CD4-positive, alpha-beta T cell treated with Interleukin-1 beta for 1 hour (primary cell): ENCODE data around the gene FBXO21.
"Not testable (repeated sequence)": the region's sequence is repeated elsewhere in the genome, so short reads cannot be mapped to it uniquely, and the experiment has no call there.

Experiments used
- DNase-seq, 2 donors: peaks; one replicate each; pipeline ENCODE4 v3.0.0-alpha.2; 2020 to 2022

The FBXO21 gene

DNA sequence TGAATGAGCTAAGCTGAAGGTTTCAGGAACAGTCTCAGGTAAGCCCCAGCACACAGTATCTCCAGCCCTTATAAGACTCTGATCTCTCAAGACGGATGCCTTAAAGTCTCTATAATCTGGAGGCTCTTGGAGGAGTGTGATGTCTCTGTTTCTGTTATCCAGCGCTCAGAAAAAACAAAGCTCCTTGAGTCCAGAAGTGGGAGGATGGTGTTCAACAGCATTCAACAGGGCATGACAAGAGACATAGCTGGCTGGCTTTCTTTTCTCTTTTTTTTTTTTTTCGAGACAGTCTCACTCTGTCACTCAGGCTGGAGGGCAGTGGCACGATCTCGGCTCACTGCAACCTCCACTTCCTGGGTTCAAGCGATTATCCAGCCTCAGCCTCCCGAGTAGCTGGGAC, 59.5 kb downstream of the FBXO21 start:
- DNase-seq, result no peak

DNA sequence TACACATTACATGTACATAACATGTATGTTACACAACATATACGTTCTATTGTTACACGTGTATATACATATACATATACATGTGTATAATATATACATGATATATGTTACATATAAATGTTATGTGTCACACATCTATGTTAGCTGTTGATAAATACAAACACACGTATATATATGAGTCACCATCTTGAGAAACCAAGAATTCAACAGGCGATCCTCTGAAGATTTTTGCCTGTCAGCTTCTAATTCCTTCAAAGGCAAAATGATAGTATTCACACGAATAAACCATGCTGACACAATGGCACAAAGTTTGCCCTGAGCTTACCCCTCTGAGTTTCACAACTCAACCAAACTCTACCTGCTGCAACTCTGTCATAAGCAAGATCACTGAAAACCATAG, 60.9 kb downstream of the FBXO21 start:
- no peak for DNase-seq

DNA sequence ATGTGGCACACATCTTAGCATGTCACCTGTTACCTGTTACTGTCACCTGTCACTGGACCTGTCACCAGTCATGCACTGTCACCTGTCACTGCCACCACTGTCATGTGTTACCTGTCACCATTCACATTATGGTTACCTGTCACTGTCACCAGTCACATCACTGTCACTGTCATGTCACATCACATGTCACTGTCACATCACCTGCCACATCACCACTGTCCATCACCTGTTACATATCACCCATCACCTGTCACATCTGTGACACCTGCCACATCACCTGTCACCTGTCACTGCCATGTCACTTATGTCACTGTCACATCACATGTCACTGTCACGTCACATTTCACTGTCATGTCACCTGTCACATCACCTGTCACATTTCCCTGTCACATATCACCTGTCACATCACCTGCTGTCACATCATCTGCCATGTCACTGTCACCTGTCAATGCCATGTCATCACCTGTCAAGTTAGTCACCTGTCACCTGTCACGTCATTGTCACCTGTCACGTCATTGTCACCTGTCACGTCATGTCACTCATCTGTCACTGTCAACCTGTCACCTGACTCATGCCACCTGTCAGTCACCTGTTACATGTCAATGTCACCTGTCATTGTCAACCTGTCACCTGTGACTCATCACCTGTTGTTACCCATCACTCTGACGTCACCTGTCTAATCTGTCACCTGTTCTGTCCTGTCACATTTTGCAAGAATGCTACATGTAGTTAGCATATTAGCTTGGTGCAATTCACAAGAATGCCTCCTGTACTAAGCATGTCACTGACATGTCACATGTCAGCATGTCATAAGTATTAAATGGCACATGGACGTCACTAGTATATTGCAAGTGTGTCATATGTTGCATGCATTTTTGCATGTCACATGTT, 62.1 kb downstream of the FBXO21 start:
- no peak for DNase-seq

DNA sequence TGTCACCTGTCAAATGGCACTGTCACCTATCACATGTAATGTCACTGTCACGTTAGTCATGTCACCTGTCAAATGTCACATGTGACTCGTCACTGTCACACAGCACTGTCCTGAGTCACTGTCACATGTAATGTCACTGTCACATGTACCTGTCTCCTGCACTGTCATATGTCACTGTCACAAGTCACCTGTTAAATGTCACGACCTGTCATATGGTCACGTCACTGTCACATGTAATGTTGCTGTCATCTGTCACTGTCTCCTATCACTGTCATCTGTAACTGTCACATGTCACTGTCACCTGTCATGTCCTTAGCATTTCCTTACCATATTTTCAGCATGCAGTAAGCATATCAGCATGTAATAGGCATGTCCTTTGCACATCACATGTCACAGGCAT, 63.9 kb downstream of the FBXO21 start:
- DNase-seq, result no peak

DNA sequence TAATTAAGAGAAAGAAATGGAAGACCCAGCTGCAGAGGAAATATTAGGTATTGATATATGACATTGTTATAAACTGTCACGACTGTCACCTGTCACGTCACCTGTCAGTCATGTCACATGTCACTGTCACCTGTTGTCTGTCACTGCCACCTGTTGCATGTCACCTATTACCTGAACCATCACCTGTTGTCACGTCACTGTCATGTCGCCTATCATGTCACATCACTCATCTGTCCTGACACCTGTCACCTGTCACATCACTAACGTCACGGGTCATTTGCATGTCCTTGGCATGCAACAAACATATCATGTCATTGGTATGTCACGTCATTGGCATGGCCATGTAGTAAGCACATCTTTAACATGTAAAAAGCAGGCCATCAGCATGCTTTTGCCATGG, 64.5 kb downstream of the FBXO21 start:
- DNase-seq, result no peak

DNA sequence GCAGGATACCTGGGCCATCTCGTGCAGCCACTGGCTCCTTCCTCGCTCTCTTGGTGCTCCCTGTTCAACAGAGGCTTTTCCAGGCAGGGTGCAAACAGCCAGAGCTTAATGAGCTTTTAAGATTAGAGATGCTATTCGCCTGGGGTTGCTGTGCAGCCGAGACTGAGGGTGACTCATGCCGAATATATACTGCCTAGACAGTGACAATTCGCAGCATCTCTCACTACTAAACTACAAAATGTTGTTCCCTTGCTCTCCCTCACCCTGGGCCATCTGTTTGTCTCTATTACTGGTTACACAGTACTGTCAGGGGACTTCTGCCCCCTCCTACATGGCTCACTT, 65.0 kb downstream of the FBXO21 start:
- no peak for DNase-seq

DNA sequence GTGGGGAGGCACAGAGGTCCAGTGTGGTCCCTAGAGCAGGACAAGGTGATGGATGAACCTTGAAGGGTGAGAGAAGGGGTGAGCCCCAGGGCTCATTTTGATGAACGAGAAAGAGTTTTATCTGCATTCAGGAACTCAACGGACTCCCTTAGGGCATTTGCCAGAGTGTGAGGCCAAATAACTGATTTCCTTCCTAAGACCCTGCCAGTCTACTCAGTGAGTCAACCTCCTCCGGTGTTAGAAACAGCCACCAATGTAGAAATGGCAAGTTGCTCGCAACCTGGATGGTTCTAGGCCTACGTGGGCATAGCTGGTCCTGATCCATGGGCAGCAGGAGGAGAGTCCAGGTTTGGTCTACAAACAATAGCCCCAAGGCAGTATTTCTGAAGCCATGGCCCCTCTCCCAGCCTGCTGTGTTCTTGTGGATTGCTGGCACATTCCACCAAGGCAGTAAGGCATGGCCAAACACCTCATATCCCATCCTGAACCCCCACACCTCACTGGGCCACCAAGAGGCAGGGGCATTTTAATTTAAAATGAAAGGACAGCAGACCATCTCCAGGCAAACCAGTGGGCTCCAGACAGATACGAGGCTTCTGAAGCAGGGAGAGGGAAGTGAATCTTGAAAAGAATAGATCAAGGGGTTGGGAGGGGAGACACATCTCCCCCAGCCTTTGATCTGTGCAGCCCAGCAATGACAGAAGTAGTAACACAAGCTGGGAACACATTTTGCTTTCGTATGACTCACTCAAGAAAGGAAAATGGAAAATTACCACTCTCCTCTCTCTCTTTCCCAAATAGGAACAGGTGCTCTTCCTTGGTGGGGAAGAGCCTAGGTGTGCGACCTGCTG, 65.6 kb downstream of the FBXO21 start:
- DNase-seq, result no peak

DNA sequence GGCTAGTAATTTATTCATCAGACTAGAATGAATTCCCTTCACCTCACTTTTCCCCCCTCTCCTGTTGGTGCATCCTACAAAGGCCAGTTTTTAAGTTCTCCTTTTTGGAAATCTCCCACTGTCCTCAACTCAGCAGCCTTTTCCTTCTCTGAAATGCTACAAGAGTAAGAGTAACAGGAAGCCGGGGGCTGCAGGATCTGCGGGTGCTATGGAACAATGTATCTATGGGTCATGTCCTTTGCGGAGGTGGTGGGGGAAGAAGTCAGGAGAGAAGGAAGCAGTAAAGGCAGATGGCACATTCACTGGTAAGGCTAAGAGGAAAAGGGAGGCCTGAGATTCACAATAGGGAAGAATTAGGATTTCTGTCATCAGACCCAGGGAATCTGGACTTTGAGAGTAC, 68.8 kb downstream of the FBXO21 start:
- DNase-seq, result no peak

DNA sequence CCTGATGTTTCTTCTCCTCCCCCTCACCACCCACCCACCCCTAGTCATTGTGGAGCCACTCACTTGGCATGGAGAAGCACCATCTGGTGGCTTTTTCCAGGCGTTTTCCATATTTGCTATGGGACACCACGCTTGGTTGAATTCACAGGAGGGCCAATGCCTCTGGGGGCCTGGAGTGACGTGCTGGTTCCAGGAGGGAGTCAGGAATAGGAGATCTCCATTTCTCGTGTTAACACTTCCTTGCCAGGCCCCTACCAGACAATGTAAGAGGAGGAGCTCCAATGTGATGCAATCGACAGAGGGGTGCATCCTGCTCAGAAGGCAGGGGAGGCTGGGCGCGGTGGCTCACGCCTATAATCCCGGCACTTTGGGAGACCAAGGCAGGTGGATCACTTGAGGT, 69.5 kb downstream of the FBXO21 start:
- DNase-seq, result no peak

DNA sequence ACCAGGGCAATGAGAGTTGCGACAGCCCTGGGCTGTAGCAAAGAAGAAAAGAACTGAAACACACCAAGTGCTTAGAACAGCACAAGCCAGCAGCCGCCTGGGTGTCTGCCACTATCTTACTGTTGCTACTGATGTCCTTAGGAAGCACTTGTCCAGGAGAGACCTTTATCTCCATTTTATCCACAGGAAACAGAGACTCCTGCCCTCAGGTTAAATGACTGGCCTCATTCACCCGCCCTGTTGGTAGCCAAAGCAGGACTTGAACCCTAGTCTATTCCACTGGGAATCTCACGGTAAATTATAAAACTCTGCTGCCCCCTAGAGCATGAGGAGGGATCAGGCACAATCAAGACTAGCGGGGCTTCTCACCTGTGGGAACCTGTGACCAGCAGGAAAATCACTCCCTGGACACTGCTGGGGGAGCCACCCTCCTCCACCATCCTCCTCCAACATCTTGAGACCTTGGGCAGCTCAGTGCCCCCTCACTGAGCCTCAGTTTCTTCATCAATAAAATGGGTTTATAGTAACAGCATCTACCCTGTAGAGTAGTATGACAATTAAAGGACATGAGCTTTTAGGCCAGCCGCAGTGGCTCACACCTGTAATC, 70.6 kb downstream of the FBXO21 start:
- peak in 1 of 2 donors; percentile 54 for DNase-seq

DNA sequence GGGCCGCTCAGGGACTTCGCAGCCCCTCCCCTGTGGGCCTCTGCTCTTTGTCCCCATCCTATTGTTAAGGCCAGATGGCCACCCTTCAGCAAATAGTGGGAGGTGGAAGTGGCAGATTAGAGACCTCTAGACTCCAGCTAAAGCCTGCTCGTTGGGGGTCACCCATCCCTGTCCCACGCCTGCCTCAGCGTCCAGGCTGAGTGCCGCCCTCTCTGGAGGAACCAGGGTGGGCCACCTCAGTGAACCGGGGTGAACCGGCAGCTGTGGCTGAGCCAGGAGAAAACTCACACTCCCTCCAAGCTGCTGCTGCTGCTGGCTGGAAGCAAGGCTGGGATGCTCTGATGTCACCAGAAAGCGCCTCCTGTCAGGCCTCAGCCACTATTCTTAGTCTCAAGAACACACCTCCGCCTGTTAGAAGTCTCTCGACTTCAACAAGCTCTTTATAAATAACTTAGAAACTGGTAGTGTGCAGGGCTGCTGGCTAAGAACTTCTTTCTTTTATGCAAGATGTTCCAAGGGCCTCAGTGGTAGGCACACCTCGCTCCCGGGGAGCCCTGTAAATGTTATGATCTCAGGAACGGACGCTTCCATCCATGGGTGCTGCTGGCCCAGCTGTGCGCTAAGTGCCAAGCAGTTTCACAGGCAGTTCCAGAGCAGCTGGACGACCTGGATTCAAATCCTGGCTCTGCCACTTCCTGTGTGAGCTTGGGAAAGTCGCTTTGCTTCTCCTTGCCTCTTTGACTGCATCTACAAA, 71.3 kb downstream of the FBXO21 start:
- no peak for DNase-seq

DNA sequence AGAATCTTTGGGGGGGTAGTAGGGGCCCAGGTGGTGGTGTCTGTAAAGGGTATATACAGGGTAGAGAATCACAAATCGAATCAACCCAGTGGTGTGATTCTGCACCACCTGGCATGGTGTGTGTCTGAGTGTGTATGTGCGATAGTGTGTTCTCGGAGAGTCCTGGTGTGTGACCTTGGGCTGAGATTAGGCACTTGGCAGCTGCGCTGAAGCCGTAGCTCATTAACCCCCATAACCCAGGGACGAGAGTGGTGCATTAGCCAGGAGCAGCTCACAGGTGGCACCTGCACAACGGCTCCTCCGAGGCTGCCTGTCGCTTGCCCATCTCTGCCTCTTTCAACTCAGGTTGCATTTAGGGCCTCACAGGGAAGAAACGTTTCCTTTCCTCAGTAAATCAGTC, 75.5 kb downstream of the FBXO21 start:
- DNase-seq, result no peak

DNA sequence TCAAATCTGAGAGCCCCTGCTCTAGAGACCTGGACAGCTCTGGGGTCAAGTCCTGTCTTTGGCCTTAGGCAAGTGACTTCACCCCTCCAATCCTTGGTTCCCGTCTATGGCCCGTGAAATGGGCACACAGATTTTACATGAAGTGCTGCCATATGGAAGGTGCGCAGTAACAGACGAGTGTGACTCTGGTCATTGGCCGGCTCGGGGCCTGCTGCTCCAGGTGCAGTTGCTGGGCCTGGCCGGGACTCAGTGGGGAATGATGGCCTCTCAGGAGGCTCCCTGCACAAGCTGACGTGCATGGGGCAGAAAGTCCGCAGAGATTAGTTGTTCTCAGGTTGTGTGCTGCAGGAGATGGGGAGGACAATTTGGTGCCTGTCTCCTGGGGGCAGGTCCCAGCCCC, 77.0 kb downstream of the FBXO21 start:
- DNase-seq, result no peak

DNA sequence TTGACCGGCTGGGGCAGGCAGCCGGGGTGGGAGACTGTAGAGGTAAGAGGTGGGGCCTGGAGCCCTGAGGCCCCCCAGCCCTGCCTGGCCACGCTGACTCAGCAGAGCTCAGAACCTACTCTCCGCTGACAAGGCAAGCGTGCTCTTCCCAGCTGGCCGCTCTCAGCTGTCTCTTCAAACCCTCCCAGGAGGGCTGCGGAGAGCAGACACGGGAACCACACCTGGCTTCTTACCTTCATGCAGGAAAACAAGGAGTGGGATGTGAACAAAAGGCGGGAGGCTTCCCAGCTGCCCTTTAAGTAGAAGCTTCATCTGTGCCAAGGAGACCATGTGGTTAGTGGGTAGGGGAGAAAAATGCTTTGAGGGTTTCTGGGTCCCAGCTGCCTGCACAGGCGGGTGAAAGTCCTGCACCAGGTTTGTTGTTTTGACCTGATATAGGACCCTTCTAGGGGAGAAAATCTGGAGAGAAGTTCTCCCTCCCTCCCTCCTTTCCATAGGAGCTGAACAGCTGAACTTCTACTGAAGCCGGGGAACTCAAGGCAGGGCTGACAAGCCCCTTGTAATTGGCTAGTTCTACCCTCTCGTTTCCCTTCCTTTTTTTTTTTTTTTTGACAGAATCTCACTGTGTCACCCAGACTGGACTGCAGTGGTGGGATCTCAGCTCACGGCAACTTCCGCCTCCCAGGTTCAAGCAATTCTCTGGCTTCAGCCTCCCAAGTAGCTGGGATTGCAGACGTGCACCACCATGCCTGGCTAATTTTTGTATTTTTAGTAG, 78.3 kb downstream of the FBXO21 start:
- no peak for DNase-seq

DNA sequence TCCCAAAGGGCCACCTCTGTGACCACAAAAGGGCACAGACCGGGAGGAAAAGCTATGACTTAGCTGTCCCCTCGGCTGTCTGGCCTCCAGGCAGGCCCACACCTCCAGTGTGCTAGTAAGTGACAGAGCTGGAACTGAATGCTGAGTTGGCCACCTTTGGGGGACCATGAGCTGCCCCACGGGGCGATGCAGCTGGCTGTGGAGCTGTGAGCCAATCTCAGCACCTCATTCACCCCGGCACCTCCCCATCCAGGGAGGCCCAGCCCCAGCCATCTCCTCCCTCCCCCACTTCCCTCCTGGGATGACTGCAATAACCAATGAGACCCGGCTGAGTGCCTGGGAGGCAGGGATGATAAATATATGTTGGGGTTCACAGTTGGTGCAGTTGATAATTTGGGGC, 78.9 kb downstream of the FBXO21 start:
- no peak for DNase-seq

DNA sequence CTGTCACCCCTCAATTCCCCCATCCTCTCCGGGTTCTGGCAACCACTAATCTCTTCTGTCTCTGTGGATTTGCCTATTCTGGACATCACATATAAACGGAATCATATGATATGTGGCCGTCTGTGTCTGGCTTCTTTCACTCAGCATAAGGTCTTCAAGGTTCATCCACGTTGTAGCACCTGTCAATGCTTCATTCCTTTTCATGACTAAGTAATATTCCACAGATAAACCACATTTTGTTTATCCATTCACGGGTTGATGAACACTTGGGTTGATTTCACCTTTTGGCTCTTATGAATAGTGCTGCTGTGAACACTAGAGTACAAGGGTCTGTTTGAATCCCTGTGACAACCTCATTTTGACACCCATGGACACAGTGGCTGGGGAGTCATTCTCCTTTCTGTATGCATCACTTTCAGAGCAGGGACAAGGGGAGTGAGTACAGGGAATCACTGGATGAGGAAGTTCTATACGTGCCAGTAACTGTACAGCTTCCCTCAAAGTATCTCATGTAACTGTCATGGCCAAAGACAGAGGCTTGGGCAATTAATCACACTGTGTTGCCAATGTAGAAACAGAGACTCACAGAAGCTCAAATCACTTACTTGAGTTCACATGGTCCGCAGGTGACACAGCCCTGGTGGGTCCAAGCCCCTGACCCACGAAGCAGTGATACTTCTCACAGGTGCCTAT, 80.2 kb downstream of the FBXO21 start:
- DNase-seq, result no peak

DNA sequence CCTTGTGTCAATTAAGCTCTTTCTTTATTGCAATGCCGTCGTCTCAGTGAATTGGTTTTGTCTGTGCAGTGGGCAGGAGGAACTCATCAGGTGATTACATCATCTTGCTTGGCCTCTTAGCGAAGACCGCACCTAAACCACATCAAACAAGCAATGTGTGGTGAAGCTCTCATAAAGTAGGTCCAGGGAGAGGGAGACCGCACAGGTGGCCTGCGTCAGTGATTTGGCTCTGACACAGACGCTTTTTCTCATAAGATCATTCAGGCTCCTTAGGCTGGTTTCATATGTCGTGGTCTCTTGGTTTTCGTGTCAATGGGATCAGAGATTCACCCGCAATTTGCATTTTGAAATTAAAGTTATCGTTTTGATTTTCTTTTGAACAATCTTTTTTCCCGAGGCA, 84.4 kb downstream of the FBXO21 start:
- peak; percentile 40 to 51 for DNase-seq

DNA sequence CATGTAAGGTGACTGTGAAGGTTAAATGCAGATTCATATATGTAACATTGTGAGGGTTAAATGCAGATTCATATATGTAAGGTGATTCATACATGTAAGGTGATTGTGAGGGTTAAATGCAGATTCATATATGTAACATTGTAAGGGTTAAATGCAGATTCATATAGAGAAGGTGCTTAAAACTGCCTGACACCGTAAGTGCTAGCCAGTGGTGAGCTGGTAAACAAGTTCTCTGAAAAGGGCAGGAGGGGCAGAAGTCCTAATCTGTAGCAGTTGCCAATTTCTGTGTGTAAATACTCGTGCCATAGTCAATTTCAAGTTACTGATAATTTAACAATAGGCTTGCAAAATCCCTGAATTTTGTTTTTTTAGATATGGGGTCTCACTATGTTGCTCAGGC, 86.3 kb downstream of the FBXO21 start:
- not testable (repeated sequence) for DNase-seq

DNA sequence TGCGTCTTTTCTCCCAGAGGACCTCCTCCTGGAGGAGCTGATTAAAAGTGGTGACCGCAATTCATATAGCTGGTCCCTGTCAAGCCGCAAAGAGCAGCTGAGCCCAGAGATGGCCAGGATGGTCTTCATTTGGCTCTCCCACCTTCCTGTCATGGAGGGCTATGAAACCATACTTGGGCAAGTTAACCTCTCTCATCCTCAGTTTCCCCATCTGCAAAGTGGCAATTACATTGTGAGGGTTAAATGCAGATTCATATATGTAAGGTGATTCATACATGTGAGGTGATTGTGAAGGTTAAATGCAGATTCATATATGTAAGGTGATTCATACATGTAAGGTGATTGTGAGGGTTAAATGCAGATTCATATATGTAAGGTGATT, 87.5 kb downstream of the FBXO21 start:
- no peak for DNase-seq

DNA sequence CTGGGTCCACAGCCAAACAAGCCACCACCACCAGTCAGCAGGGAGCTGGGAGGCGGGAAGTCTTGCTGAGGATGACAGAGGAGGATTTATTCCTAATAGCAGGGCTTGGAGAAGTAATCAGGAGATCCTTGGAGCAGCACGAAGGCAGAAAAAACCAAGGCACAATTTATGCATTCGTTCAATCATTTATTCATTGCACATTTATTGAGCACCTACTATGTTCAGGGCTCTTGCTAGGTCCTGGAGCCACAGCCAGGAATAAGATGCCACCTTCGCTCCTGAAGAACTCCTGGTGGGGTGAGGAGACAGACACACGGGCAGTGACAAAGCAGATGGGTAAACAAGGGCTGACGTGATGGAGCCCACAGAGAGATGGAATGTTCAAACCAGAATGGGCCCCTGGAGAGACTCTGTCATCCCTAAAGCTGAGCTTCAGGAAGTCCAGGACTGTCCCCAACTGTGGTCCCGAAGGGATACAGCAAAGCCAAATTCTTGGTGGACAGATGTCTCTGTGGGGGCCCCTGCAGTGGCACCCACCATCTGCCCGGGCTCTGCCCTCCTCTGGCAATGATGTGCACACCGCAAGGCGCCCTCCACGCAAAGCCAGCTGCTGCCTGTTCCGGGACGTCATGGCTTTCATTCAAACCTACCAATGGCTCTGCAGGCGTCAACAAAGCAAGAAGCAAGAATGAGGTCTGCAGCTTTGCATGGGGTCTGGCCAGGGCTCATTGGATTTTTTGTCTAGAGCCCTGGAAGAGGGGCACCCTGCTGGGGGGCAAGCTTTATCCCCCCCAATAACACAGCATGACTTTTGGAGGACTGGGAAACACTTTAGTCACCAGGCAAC, 88.1 kb downstream of the FBXO21 start:
- DNase-seq, result no peak
